GM23338 (cell line): ENCODE measurements around the gene CHMP5.

Experiments used
- EZH2 ChIP-seq: fragments of 200-600 bp; sonication (generic); IDR thresholded peaks from one replicate; pipeline ENCODE4 v1.8.0; 2017; ENCODE audit warnings: antibody characterized with exemption, mild to moderate bottlenecking, low read depth; ENCODE audit not compliant: unreplicated experiment
- EZH2phosphoT487 ChIP-seq: fragments of 200-600 bp; sonication (generic); IDR thresholded peaks from one replicate; pipeline ENCODE4 v1.8.1; 2018; ENCODE audit warnings: antibody characterized with exemption; ENCODE audit not compliant: unreplicated experiment
- POLR2AphosphoS5 ChIP-seq: IDR thresholded peaks from 2 replicates; pipeline ENCODE4 v1.6.1; 2016; ENCODE audit warnings: antibody characterized with exemption, low read depth
- ZNF114 ChIP-seq: fragments of 250-450 bp; sonication (Bioruptor Pico); IDR thresholded peaks from 2 replicates; pipeline ENCODE4 v1.5.0; 2020; ENCODE audit warnings: mild to moderate bottlenecking, moderate library complexity
- TF ChIP-seq, protein P1 (sequence below), 2 experiments: fragments of 200-600 bp in 1 of 2; sonication (generic) in 1 of 2; conservative IDR thresholded peaks; 2 replicates each; pipeline versions ENCODE4 v1.5.1 to v1.6.1; 2016 to 2017; ENCODE audit warnings: antibody characterized with exemption in 2 of 2, low read depth in 2 of 2, mild to moderate bottlenecking in 2 of 2, moderate library complexity in 1 of 2

DNA sequence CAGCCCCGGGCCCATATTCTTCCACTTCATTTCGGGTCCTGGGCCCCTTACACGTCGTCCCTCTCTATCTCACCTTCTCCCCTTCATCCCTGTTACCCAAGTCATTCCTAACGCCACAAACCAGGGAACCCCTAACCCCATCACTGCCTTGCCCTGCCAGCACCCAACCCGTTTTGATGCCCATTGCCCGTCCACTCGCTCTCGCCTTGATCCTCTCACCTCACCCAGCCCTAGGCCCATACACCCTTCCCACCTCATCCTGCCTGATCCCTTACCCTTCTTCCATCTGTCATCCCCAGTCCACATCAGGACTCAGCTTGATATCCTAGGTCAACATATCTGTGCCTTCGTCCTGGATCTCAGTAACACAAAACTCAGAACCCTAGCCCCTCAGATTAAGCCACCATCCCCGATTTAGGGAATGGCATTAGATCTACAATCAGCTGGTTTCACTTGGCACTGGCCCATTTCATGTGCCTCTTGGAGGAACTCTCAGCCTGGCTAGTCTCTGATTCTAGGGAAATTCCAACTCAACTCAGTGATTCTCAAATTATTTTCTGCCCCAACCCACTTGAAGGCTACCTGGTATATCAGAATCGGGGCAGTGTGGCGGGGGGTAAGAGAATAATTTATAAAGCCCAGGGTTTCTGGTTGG lies 489 bp downstream of the CHMP5 start:
- TF ChIP-seq ZNF114 (CRISPR knock-in tag) (no peak), EZH2phosphoT487 (no peak), POLR2AphosphoS5 (no peak), EZH2 (no peak)
- TF ChIP-seq, protein P1, sequence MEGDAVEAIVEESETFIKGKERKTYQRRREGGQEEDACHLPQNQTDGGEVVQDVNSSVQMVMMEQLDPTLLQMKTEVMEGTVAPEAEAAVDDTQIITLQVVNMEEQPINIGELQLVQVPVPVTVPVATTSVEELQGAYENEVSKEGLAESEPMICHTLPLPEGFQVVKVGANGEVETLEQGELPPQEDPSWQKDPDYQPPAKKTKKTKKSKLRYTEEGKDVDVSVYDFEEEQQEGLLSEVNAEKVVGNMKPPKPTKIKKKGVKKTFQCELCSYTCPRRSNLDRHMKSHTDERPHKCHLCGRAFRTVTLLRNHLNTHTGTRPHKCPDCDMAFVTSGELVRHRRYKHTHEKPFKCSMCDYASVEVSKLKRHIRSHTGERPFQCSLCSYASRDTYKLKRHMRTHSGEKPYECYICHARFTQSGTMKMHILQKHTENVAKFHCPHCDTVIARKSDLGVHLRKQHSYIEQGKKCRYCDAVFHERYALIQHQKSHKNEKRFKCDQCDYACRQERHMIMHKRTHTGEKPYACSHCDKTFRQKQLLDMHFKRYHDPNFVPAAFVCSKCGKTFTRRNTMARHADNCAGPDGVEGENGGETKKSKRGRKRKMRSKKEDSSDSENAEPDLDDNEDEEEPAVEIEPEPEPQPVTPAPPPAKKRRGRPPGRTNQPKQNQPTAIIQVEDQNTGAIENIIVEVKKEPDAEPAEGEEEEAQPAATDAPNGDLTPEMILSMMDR (conservative IDR thresholded peaks at IDR 0.05; ENCODE audit: low read depth in 2 of 2) = no peak
